Ureter (tissue), 1 donor: Measurements from ENCODE around the gene UBN2. TPM values are rescaled to one million over a fixed set of nuclear protein-coding genes. Genes with fewer than 3 reads are reported as not detected.
"Not testable (repeated sequence)": the region's sequence is repeated elsewhere in the genome, so short reads cannot be mapped to it uniquely, and the experiment has no call there.

ENCODE experiments used
- DNase-seq: peaks from one replicate; pipeline ENCODE4 v3.0.0-alpha.2; 2020; ENCODE audit warnings: low spot score
- total RNA-seq: library from RNA; stranded (reverse); gene quantifications from one replicate; pipeline ENCODE4 v1.2.4, GENCODE V29; 2023
- donor health status: DM: yes; HTN: yes; CAD: no.

The UBN2 gene
- total RNA-seq, 1 donor from 2014 or later: 36.1 TPM

DNA sequence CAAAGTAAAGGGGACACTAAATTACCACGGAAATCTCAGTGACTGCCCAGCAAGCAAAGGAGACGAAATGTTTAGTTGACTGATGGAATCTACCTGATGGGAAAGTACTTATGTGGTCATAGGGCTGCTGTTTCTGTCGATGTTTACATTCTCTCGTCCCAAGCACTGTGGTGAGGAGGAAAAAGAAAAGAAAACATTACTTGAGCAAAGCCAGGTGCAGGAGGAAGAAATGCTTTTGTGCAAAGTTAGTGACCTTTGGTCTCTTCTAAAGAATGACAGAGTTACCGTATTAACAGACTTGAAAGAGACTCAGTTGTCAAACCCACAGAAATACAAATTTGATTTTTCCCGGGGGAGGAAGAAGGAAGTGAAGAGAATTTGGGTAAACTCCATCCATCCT, 66.8 kb downstream of the UBN2 start:
- DNase-seq: no peak

DNA sequence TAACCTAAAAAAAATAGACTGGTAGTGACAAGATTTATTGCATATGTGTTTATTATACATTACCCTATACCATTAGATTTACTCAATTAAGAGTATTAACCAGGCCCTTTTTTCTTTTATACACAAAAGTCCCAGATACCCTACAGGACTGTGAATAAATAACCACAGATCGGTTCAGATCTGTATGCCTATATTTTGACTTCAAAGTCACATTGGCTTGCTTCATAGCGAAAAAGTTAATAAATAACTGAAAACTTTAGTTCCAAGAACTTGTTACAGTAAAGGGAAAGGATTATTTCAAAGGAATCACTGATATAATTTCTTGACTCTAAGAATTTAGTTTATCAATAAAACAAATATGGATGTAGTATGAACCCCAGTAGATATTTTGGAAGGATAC, 68.3 kb downstream of the UBN2 start:
- no peak for DNase-seq

DNA sequence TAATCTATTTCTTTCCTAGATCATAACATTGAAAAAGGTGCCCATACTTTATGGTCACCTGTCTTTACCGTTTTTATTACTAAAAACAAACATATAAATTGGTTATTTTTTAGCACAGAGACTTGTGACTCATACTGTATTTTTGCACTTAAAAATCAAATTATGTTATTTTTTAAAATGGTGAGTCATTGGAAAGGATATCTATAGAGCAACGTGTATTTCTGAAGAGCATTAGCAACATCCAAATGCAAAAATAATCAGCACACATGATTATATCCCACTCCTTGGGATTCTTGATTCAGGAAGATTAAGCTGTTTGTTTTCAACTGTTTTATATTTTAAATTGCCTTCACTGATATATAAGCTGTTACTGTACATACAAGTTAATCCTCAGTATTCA, 69.4 kb downstream of the UBN2 start:
- DNase-seq: no peak

DNA sequence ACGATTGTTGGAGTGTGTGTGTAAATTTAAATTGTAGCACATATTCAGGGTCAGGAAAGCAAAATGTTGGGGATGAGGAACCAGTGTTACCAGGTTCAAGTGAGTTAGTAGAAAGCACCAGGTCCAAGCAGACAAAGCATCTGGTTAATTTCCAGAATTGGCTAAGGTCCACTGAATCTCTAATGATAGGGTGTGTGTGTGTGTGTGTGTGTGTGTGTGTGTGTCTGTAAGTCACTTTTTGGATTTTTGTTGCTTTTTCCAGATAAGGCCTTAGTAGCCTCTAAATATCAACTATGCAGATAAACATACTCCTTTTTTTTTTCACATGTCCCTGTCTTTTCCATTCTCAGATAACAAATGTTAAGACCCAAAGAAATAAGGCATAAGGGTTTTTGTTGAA, 73.5 kb downstream of the UBN2 start:
- DNase-seq: no peak

DNA sequence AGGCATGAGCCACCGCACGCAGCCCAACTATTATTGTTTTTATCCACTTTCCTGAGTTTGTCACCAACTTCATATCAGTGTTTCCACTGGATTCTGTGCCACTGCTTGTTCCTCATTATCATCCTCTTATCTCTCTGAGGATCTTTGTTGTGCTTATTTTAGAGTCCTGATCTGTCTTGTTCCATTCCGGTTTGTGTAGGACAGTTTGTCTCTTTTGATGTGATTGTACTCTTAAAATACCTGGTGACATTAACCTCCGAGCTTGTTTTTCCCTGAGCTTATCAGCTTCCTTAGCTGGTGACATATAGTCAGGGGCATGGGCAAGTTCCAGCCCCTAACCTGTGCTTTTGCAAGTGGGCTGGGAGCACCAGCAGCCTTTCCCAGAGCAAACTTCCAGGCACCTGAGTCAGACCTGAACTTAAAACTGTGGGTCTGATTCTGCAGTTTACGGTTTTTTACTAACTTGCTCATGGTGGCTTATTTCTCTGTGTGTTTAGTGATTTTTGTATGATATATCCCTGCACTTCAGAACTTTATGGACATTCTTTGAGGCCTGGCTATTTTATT, 87.0 kb downstream of the UBN2 start:
- DNase-seq: no peak

DNA sequence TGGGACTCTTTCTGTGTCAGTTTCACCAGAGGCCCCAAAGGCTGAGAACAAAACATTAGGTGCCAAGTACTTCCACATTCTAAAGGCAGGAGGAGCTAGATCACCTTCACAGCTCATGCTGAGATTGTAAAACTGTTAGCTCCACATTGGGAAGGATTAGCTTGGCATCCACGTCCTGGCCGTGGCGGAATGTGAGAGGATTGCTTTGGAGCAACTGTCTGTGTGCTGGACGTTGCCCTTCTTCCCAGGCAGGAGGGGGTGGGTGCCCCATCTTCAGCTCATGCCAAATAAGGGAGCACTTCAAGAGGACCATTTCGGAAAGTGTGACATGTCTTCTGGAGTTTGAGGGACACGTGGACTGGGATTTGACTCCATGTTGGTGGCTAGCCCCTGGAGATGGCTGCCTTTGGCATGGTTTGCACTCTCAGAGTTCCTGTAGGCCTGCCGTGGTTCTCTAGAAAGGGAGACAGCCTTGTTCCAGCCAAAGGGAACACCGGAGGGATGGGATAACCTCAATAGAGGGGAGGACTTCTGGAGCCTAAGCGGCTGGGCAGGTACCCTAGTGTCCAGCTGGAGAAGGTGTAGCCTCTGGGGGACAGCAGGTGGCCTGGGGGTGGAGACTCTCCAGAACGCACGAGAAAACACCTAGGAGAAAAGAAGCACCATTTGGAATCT, 90.2 kb downstream of the UBN2 start:
- no peak for DNase-seq

DNA sequence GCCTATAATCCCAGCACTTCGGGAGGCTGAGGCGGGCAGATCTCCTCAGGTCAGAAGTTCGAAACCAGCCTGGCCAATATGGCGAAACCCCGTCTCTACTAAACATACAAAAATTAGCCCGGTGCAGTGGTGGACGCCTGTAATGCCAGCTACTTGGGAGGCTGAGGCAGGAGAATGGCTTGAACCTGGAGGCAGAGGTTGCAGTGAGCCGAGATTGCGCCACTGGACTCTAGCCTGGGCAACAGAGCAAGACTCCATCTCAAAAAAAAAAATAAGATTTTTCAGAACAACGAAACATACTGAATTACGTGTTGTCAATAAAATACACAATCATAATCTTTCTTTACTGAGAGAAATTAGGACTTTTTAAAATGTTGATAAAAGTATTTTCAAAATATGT, 93.7 kb downstream of the UBN2 start:
- not testable (repeated sequence) for DNase-seq

DNA sequence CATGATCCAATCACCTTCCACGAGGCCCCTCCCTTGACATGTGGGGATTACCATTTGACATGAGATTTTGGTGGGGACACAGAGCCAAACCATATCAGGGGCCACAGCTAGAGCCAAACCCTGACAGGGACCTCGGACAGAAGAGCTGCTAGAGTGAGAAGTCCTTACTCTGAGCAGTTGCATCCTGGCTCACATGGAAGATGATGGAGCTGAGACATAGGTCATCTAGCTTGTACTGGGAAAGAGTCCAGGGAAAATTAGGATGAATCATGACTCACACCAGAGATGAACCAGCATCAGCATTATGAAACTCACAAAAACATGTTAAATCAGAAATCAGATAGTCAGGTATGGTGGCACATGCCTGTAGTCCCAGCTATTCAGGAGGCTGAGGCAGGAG, 97.3 kb downstream of the UBN2 start:
- DNase-seq: no peak

DNA sequence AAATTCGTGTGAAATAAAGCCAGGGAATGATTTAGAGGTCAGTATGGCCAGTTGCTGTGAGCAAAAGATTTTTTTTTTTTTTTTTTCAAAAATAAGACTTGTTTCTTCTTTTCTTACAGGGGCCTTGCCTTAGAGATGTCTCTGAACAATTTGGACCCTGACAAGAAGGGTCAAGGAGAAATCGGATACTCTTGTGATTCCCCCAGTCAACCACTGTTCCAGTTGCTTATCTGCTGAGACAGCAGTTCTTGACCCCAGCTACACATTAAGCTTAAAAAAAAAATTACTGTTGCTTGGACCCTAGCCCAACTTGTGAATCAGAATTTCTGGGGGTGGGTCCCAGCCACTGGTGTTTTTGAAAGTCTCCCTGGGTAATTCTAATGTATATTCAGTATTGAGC, 98.1 kb downstream of the UBN2 start:
- no peak for DNase-seq

DNA sequence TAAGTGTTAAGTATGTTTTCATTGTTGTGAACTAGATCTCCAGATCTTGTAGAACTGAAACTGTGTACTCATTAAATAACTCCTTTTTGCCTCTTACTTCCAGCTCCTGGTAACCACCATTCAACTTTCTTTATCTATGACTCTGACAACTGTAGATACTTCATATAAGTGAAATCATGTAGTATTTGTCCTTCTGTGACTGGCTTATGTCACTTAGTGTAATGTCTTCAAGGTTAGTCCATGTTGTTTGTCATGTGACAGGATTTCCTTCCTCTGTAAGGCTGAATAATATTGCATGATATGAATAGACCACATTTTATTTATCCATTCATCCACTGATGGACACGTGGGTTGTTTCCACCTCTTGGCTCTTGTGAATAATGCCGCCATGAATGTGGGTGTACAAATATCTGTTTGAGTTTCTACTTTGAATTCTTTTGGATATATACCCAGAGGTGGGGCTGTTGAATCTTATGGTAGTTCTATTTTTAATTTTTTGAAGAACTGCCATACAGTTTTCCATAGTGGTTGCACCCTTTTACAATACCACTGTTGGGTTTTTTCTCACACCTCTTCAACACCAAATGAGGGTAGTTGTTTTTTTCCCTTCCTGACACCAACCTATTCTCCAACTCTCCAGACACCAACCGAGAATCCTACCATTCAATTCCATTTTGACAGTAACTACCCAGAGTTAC, 99.4 kb downstream of the UBN2 start:
- no peak for DNase-seq

DNA sequence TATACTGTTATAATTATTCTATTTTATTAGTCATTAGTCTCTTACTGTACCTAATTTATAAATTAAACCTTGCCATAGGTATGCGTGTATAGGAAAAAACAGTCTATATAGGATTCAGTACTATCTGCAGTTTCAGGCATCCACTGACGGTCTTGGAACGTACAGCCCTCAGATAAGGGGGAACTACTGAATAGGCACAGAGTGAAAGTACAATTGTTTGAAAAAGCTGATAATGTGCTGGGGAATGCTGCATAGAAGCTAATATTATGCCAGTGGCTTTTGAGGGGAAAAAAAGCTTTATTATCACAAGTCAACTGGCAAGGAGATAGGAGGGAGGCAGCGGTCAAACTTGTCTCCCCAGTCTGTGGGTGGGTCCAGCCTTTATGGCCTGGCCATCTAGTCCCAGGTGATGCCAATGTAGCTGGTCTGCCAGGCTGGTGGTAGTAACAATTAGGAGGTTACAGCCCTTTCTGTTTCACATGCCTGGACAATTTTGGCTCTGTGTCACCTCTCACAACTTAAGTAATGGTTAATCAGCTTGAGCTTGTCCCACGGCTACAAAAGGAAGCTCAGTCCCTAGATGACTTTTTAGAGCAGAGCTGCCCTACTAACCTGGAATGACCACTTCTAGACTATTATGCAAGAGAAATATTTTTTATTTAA, 101.8 kb downstream of the UBN2 start:
- no peak for DNase-seq

DNA sequence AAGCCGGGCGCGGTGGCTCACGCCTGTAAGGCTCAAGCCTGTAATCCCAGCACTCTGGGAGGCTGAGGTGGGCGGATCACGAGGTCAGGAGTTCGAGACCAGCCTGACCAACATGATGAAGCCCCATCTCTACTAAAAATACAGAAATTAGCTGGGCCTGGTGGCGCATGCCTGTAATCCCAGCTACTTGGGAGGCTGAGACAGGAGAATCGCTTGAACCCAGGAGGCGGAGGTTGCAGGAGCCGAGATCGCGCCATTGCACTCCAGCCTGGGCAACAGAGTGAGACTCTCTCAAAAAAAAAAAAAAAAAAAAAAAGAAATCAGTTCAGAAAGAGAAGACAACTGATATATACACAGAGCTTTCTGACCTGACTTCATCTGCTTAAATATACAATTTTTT, 102.4 kb downstream of the UBN2 start:
- DNase-seq: not testable (repeated sequence)

DNA sequence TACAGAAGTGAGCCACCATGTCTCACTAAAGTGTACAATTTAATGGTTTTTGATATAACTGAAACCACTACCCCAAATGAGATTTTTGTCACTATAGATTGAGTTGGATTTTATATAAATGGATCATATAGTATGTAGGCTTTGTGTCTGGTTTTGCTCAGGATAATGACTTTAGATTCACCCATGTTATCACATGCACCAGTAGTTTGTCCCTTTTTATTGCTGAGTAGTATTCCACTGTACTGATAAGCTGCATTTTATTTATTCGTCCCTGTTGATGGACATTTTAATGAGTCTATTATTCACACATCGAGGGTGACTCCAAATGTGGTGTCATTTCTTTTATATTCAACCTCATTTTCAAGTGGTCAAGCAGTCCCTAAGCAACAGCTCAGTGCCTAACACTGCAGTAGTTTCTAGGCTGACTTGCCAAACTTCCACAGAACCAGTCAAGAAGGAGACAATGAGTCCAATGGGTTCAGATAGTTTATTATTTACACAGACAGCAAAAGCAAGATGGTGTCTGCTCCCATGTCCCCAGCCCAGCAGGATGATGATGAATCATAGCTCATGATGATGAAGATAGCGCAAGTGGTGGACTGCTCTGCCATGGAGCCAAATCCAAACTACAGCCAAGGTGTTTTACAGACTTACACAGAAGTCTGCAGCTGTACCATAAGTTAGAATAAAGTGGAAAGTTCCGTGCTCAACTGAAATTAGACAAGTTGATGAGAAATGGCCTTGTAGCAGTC, 103.5 kb downstream of the UBN2 start:
- no peak for DNase-seq

DNA sequence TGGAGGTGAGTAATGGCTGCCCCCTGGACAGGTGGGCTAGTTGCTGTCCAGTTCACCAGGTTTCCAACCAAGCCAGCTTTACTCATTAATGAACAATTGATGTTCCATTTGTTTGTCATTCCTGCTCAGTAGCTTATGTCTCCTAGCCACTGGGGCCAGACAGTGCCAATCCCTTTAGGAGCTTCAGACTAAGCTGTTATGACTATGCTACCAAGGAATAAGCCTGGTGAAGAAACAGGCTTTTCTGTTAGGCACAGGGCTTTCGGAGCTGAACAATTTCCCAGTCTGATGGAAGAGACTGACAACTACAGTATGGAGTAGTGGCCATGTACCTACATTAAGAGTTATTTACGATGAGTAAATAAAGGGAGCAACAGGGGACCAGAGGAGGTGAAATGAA, 108.0 kb downstream of the UBN2 start:
- DNase-seq: no peak

DNA sequence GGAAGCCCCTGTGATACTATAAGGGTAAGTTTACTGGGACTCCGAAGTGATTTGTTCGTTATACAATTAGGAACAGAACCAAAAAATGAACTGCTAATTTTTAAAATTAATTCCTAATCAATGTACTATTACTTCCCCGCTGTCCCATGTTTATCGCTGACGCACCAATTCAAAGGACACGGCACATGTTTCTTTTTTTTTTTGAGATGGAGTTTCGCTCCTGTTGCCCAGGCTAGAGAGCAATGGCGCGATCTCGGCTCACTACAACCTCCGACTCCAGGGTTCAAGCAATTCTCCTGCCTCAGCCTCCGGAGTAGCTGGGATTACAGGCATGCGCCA, 108.6 kb downstream of the UBN2 start:
- no peak for DNase-seq

DNA sequence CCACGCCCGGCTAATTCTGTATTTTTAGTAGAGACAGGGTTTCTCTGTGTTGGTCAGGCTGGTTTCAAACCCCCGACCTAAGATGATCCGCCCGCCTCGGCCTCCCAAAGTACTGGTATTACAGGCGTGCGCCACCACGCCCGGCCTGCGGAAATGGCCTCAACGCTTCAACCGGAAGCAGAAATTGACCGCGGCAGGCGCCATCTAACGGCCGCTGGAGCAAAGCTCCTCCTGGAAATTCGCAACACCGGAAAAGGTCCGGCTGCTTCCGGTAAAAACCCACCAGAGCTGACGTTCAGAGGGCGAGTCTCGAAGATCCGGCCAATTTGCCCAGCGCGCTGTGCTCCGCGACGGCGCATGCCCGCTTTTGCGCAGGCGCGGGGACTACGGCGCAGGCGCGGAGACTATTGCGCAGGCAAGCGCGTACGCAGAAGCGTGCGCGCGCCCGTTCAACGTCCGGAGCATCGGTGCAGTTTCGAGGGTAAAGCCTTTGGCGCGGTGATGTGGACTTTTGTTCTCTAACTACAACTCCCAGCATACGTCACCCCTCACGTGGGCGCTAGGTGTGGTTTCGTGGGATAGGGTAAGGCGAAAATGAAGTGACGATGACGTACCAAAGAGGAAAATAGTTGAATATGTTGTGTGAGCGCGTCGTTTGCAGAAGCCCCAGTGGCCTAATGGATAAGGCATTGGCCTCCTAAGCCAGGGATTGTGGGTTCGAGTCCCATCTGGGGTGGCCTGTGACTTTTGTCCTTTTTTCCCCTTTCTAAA, 109.2 kb downstream of the UBN2 start:
- peak; percentile 100 for DNase-seq

DNA sequence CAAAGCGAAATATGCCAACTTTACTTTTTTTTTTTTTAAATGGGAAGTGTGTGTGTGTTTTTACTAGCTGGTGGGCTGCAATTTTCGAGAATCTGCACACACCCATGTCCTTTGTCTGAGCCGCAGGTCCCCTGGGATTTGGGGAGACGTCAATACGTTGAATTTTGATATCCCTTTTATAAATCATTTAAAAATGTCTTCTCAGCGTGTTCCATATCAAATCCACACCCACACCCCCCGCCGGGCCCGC, 109.7 kb downstream of the UBN2 start:
- no peak for DNase-seq

DNA sequence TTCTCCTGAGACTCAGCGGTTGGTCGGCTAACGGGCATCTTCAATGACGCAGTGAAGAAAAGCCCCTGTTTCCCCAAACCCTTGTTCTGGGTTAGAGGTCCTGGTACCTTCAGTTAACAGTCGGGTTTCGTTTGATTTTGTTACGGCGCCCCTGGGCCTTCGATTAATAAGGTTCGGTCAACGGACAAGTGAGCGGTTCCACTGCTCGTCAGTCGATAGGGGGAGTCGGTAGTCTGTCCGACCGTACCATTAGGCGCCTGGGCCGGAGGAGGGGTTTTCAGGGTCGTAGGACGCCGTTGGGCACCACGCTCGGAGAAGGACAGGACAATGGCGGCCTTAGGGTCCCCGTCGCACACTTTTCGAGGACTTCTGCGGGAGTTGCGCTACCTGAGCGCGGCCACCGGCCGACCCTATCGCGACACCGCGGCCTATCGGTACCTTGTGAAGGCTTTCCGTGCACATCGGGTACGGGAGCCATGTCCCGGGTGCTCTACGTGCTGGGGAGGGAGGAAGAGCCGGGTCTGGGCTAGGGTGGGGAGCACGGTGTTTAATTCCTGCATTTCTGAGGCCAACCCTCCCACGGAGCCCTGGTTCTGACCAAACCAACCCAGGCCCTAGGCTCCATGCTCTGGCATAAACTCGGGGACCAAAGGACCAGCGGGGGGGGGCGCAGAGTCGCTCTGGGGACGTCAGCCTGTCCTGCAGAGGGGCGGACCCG, 110.2 kb downstream of the UBN2 start, which contains the start of gene FMC1:
TSS of gene FMC1 (plus strand) at position 280 of the 718 bp plus-strand sequence. CDS start at position 328, 48 bp downstream.
- peak; percentile 97 for DNase-seq

DNA sequence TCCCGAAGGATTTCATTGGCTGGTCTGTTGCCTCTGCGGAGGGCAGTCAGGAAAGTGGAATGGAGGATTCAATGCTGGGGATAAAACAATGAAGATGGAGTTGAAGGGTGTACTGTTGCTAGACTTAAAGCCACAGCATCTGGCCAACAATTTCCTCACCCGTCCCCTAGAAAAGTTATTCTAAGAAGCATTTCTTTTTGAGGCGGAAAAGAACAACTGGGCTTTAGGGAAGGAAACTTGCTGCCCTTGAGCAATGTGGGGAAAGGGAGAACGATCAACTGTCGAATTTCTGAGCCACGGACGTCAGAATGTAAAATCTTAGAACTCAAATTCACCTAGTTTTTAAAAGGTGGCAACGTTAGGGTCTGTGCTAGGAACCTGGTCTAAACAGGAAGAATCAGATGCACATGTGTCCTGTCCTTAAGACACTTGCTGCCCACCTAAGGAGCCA, 110.8 kb downstream of the UBN2 start:
- no peak for DNase-seq

DNA sequence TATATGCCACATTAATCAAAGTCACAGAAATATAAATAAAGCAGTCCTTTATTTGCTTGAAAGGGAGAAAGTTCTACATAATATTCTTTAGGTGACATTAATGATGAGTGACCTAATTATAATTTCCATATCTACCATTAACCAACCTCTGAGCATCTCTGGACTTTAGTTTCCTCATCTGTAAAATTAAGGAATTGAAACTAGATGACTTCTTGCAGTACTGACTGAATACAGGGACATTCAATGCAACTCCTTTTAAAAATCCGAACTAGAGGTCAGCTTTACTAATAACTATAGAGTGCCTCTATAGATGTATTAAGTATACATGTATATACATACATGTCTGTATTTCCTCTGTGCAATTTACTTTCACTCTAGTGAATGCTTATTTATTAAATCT, 114.0 kb downstream of the UBN2 start:
- DNase-seq: no peak

DNA sequence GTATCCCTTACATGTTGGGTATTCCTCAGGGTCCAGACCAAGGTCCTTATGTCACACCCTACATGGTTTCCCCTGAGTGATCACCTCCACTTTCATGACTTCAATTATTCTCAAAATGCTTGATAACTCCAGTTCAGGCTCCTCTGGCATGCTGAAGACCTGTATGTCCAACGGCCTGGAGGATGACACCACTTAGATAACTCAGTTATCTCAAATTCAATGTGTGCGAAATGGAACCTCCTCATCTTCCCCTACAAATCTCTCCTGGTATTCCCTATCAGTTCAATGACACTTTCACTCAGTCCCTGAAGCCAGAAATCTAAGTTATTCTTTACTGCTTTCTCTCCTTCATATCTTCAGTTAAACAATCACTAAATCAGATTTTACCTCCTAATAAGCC, 120.0 kb downstream of the UBN2 start:
- DNase-seq: no peak
